ENCODE results near the gene KAT6B. TPM values are rescaled to one million over a fixed set of nuclear protein-coding genes. Genes with fewer than 3 reads are reported as not detected.

KAT6B gene
- total and polyA plus RNA-seq, 7 donors: 2.1 to 21.3 (median 16.9) TPM

GRCh38 chr10:75016325-75016724 is 189.9 kb downstream of the KAT6B start:
- intact Hi-C loops (cut with DNase I): no loop called here
- Histone ChIP-seq H3K27ac (no peak overlapping the region), H3K36me3 (ENCODE audit: insufficient read depth in 1 of 2, low read depth in 1 of 2) (peaks cover 0 to 24% of the 10 kb centered on the region in 2 donors), H3K4me3 (no peak overlapping the region), H3K27me3 (ENCODE audit: insufficient read depth in 3 of 3, low read length in 2 of 3) (no peaks in the 10 kb centered on the region), H3K9me3 (no peaks in the 10 kb centered on the region), H3K4me1 (peaks cover 19% of the 10 kb centered on the region)
- 10 to 57% (median 18%) methylated on average over 3 of the region's 3 CpGs for WGBS, 3 donors
- no peak for TF ChIP-seq CTCF (IDR thresholded peaks at IDR 0.05)
- DNase-seq (no peak), ATAC-seq (no peak)

DNA sequence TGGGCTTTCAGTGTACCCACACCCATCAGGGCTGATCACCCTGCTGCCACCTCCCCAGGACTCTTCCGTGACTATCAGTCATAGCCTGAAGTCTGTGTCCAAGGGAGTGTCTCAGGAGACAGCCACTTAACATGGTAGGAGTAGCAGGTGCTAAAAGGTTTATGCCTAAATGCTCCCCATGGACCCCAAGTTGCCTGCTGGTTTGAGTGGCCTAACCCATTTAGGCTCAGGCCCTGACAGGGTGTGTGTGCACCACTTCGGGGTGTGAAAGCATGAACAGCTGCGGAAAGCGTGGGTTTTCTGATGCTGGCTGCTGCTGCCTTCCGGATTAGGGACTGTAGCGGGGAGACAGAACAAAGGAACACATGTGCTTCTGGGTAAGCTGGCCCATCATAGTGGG is 191.9 kb downstream of the KAT6B start:
- 71 to 84% (median 75%) methylated on average over 6 of the region's 6 CpGs for WGBS, 3 donors

GRCh38 chr10:75018686-75019307 is 192.4 kb downstream of the KAT6B start:
- H3K27ac ChIP-seq: no peak overlapping the region
- no peaks in the 10 kb centered on the region for H3K9me3 ChIP-seq
- no peak overlapping the region for H3K4me3 ChIP-seq
- 77 to 87% (median 81%) methylated on average over 8 of the region's 8 CpGs for WGBS, 3 donors
- no peak for DNase-seq
- peaks cover 0 to 47% of the 10 kb centered on the region in 2 donors for H3K36me3 ChIP-seq (ENCODE audit: insufficient read depth in 1 of 2, low read depth in 1 of 2)
- no peak for TF ChIP-seq CTCF (IDR thresholded peaks at IDR 0.05)
- peaks cover 19% of the 10 kb centered on the region for H3K4me1 ChIP-seq
- intact Hi-C loops (cut with DNase I): loop anchor here in 1 of 2 donors (1.0 kb wide), 1 partner anchor 27 kb away; no protein-coding TSS in a partner anchor
- ATAC-seq: no peak
- H3K27me3 ChIP-seq (ENCODE audit: insufficient read depth in 3 of 3, low read length in 2 of 3): no peaks in the 10 kb centered on the region

More for the DNA sequence above, 191.9 kb downstream of the KAT6B start:
- intact Hi-C loops (cut with DNase I): no loop called here
- Histone ChIP-seq H3K27ac (no peak overlapping the region), H3K4me1 (peaks cover 19% of the 10 kb centered on the region), H3K27me3 (ENCODE audit: insufficient read depth in 3 of 3, low read length in 2 of 3) (no peaks in the 10 kb centered on the region), H3K4me3 (no peak overlapping the region), H3K9me3 (no peaks in the 10 kb centered on the region), H3K36me3 (ENCODE audit: insufficient read depth in 1 of 2, low read depth in 1 of 2) (peaks cover 0 to 42% of the 10 kb centered on the region in 2 donors)
- no peak for TF ChIP-seq CTCF (IDR thresholded peaks at IDR 0.05)
- DNase-seq: no peak
- ATAC-seq: no peak

GRCh38 chr10:75019370-75019769 is 193.0 kb downstream of the KAT6B start:
- ATAC-seq (no peak), DNase-seq (no peak)
- intact Hi-C loops (cut with DNase I): loop anchor here in 1 of 2 donors (1.0 kb wide), 1 partner anchor 26 kb away; no protein-coding TSS in a partner anchor
- Histone ChIP-seq H3K36me3 (ENCODE audit: insufficient read depth in 1 of 2, low read depth in 1 of 2) (peaks cover 0 to 53% of the 10 kb centered on the region in 2 donors), H3K27me3 (ENCODE audit: insufficient read depth in 3 of 3, low read length in 2 of 3) (no peaks in the 10 kb centered on the region), H3K27ac (no peak overlapping the region), H3K9me3 (no peaks in the 10 kb centered on the region), H3K4me1 (peaks cover 19% of the 10 kb centered on the region), H3K4me3 (no peak overlapping the region)
- peak; percentile 21 for TF ChIP-seq CTCF (IDR thresholded peaks at IDR 0.05)
- 72 to 77% (median 75%) methylated on average over 2 of the region's 2 CpGs for WGBS, 3 donors
